HG02852 (cell line): ENCODE data around the gene MINK1.

ENCODE experiments used
- ATAC-seq: cut with Tn5 transposase; IDR thresholded peaks from one replicate; pipeline ENCODE4 v1.9.1; 2021; ENCODE audit warnings: mild to moderate bottlenecking, moderate library complexity; ENCODE audit not compliant: unreplicated experiment

MINK1 gene

GRCh38 chr17:4833178-4833940 is at the start of gene MINK1:
Gene MINK1 (plus strand): TSS chr17:4833340. CDS start chr17:4833584, 244 bp downstream.
- ATAC-seq = peak; percentile 86

GRCh38 chr17:4785311-4786105 is 47.6 kb upstream of the MINK1 start:
- ATAC-seq = no peak

- no peak for ATAC-seq
These were observed 47.0 kb upstream of the MINK1 start, which contains the start of gene VMO1 for GRCh38 chr17:4786106-4786511. Gene VMO1 (minus strand): TSS chr17:4786364. CDS start chr17:4786352, 12 bp downstream.

- ATAC-seq = no peak
These were observed 46.6 kb upstream of the MINK1 start for GRCh38 chr17:4786516-4786915.

- no peak for ATAC-seq
These were observed 44.9 kb upstream of the MINK1 start for GRCh38 chr17:4788159-4788806.

GRCh38 chr17:4788807-4789700 is 44.1 kb upstream of the MINK1 start, which contains the start of gene GLTPD2:
Gene GLTPD2 (plus strand): TSS chr17:4788964. CDS start chr17:4789012, 48 bp downstream.
- peak; percentile 19 for ATAC-seq

GRCh38 chr17:4789701-4789950 is 43.5 kb upstream of the MINK1 start:
- no peak for ATAC-seq

GRCh38 chr17:4789951-4790704 is 43.0 kb upstream of the MINK1 start:
- ATAC-seq = peak; percentile 71

- ATAC-seq = no peak
These were observed 42.4 kb upstream of the MINK1 start for GRCh38 chr17:4790705-4791088.

- ATAC-seq = no peak
These were observed 38.0 kb upstream of the MINK1 start for GRCh38 chr17:4795168-4795567.

- ATAC-seq = no peak
These were observed 36.6 kb upstream of the MINK1 start for GRCh38 chr17:4796552-4796920.

- ATAC-seq = no peak
These were observed 32.5 kb upstream of the MINK1 start for GRCh38 chr17:4800462-4801196.

- no peak for ATAC-seq
These were observed 30.9 kb upstream of the MINK1 start, which contains the start of gene C17orf114 for GRCh38 chr17:4802228-4802627. Gene C17orf114 (minus strand): TSS chr17:4802328.

GRCh38 chr17:4806456-4806776 is 26.7 kb upstream of the MINK1 start:
- ATAC-seq = no peak

- peak; percentile 92 for ATAC-seq
These were observed 26.1 kb upstream of the MINK1 start, which contains the start of gene PLD2 for GRCh38 chr17:4806777-4807604. Gene PLD2 (plus strand): TSS chr17:4807152. CDS start chr17:4807773, 621 bp downstream.

GRCh38 chr17:4807605-4808377 is 25.3 kb upstream of the MINK1 start:
- ATAC-seq = no peak

- no peak for ATAC-seq
These were observed 24.8 kb upstream of the MINK1 start for GRCh38 chr17:4808378-4808767.
